Measurements from ENCODE around the gene CMYA5. TPM values are rescaled to one million over a fixed set of nuclear protein-coding genes. Genes with fewer than 3 reads are reported as not detected.

CMYA5 gene
- total RNA-seq = 0.11 and 0.17 TPM in 2 replicates

DNA sequence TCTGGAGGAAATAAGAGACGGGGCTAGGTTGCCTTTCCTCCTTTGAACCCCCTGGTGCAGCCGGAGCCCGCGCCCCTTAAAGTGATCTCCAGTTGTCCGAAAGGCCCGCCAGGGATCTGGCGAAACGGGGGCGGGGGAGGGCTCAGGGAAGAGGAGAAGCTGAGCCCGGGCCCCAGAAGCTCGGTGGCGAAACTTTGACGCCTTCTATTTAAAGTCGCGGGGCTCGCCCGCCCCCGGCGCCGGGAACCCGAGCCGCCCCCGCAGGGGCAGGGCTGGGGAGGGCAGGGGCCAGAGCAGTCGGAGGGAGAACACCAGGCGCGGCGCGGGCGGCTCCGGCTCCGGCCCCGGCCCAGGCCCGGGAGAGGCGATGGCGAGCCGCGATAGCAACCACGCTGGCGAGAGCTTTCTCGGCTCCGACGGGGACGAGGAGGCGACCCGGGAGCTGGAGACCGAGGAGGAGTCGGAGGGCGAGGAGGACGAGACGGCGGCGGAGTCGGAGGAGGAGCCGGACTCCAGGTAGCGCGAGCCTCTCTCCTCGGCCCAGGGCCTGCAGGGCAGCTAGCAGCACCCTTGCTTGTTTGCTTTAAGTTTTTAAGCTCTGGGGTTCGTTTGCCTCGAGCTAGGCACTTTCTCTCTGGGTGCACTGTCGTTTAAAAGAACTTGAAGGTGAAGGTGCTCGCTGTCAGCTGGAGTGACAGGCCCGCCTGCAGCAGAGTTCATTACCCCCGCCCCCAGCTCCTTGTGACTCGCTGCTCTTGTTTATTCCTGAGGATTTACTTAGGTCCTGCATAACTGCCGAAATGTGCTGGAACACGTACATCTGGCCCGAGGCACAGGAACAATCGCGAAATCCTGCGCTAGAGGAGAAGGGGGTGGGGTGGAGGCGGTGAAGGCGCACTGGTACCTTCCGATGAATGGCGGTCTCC lies at the start of gene CMYA5:
Gene CMYA5, plus strand, starts transcription at position 296 of the 926 bp plus-strand sequence. Its CDS starts 72 bp downstream, at position 368.
- intact Hi-C loops (cut with micrococcal nuclease) = no loop called here
- ChIA-PET POLR2A (no interaction called here), CTCF (interaction anchor here (0.9 kb wide), 1 partner anchor 11 kb away, joined by 3 read pairs; no protein-coding TSS in a partner anchor)
- ATAC-seq (ENCODE audit: low read depth) (no peak), DNase-seq (no peak)
- no peak within 1 kb of the TSS for H3K4me3 Mint-ChIP-seq
- no peaks in the 10 kb centered on the region for H3K4me1 Mint-ChIP-seq
- TF ChIP-seq, protein P1, sequence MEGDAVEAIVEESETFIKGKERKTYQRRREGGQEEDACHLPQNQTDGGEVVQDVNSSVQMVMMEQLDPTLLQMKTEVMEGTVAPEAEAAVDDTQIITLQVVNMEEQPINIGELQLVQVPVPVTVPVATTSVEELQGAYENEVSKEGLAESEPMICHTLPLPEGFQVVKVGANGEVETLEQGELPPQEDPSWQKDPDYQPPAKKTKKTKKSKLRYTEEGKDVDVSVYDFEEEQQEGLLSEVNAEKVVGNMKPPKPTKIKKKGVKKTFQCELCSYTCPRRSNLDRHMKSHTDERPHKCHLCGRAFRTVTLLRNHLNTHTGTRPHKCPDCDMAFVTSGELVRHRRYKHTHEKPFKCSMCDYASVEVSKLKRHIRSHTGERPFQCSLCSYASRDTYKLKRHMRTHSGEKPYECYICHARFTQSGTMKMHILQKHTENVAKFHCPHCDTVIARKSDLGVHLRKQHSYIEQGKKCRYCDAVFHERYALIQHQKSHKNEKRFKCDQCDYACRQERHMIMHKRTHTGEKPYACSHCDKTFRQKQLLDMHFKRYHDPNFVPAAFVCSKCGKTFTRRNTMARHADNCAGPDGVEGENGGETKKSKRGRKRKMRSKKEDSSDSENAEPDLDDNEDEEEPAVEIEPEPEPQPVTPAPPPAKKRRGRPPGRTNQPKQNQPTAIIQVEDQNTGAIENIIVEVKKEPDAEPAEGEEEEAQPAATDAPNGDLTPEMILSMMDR (IDR thresholded peaks at IDR 0.05) = no peak
- no peak within 1 kb of the TSS for H3K27ac Mint-ChIP-seq
- H3K9me3 Mint-ChIP-seq = no peaks in the 10 kb centered on the region
- H3K36me3 Mint-ChIP-seq (ENCODE audit: low read depth) = peaks cover 34% of the 10 kb centered on the region
- H3K27me3 Mint-ChIP-seq = no peaks in the 10 kb centered on the region

GRCh38 chr5:79640571-79641055 lies 49.0 kb upstream of the CMYA5 start:
- DNase-seq = no peak
- H3K27ac Mint-ChIP-seq = no peak overlapping the region
- H3K4me1 Mint-ChIP-seq = peaks cover 5% of the 10 kb centered on the region
- no peaks in the 10 kb centered on the region for H3K27me3 Mint-ChIP-seq
- no peak overlapping the region for H3K4me3 Mint-ChIP-seq
- no peak for ATAC-seq (ENCODE audit: low read depth)
- intact Hi-C loops (cut with micrococcal nuclease) = no loop called here
- no peaks in the 10 kb centered on the region for H3K9me3 Mint-ChIP-seq
- CTCF ChIA-PET = no interaction called here
- peaks cover 80% of the 10 kb centered on the region for H3K36me3 Mint-ChIP-seq (ENCODE audit: low read depth)
- POLR2A ChIA-PET = no interaction called here
- TF ChIP-seq, protein P1 (IDR thresholded peaks at IDR 0.05) = no peak

DNA sequence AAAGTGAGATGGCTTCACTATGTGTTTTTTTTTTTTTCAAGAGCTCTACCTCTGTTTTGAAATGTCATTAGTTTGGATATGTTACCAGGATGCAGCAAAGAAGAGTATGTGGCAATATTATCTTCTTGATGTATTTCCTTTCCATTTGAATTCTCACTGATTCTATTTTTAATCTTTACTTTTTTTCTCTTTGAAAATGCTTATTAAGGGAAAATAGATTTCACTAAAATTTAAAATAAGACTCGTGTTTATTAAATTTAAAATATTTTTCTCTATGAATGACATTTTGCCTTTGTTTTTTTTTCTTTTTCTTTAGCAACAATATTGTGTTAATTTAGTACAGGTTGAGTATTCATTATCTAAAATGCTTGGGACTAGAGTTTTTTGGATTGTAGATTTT lies 48.2 kb upstream of the CMYA5 start:
- no peak overlapping the region for H3K27ac Mint-ChIP-seq
- POLR2A ChIA-PET = no interaction called here
- H3K9me3 Mint-ChIP-seq = no peaks in the 10 kb centered on the region
- TF ChIP-seq, protein P1 (IDR thresholded peaks at IDR 0.05) = no peak
- H3K36me3 Mint-ChIP-seq (ENCODE audit: low read depth) = peaks cover 82% of the 10 kb centered on the region
- intact Hi-C loops (cut with micrococcal nuclease) = no loop called here
- ATAC-seq (ENCODE audit: low read depth) = no peak
- peaks cover 5% of the 10 kb centered on the region for H3K4me1 Mint-ChIP-seq
- H3K27me3 Mint-ChIP-seq = no peaks in the 10 kb centered on the region
- DNase-seq = no peak
- no peak overlapping the region for H3K4me3 Mint-ChIP-seq
- CTCF ChIA-PET = no interaction called here

DNA sequence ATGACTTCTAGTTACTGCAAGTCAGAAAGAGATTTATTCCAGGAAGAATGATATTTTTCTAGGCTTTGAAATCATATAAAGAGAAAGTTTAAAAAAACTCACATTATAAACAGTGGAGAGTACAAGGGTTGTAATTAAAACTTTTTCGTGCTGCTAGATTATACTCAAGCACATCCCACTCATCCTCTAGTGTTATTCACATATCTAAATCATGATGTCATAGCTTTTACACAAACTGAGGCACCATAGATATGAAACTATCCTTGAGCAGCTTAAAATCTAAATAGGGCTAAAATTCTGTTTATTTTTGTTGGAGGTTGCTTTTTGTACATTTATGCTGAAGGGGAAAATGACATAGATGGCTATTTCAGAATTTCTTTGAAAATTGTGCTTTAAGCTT lies 47.4 kb upstream of the CMYA5 start:
- H3K4me3 Mint-ChIP-seq = no peak overlapping the region
- DNase-seq = no peak
- peaks cover 82% of the 10 kb centered on the region for H3K36me3 Mint-ChIP-seq (ENCODE audit: low read depth)
- H3K4me1 Mint-ChIP-seq = peaks cover 5% of the 10 kb centered on the region
- ChIA-PET POLR2A (no interaction called here), CTCF (no interaction called here)
- H3K27ac Mint-ChIP-seq = no peak overlapping the region
- H3K27me3 Mint-ChIP-seq = no peaks in the 10 kb centered on the region
- ATAC-seq (ENCODE audit: low read depth) = no peak
- TF ChIP-seq, protein P1 (IDR thresholded peaks at IDR 0.05) = no peak
- intact Hi-C loops (cut with micrococcal nuclease) = no loop called here
- H3K9me3 Mint-ChIP-seq = no peaks in the 10 kb centered on the region

- ChIA-PET POLR2A (no interaction called here), CTCF (no interaction called here)
- Mint-ChIP-seq H3K27ac (no peak overlapping the region), H3K27me3 (no peaks in the 10 kb centered on the region), H3K9me3 (no peaks in the 10 kb centered on the region), H3K36me3 (ENCODE audit: low read depth) (peaks cover 56% of the 10 kb centered on the region), H3K4me1 (no peaks in the 10 kb centered on the region), H3K4me3 (no peak overlapping the region)
- DNase-seq (no peak), ATAC-seq (ENCODE audit: low read depth) (no peak)
- TF ChIP-seq, protein P1 (IDR thresholded peaks at IDR 0.05) = no peak
- intact Hi-C loops (cut with micrococcal nuclease) = no loop called here
Measured at GRCh38 chr5:79653843-79654242, 35.8 kb upstream of the CMYA5 start.

Data from activated B cell treated with CpG ODN at 0.5 μM for 24 hours (primary cell).